Ovary (tissue), 3 donors: ENCODE data around the gene TNRC6C.

ENCODE experiments used
- CTCF ChIP-seq, 3 donors: fragments of 450-650 bp in 2 of 3; fragments of 200-600 bp in 1 of 3; IDR thresholded peaks; one replicate each; pipeline versions ENCODE4 v1.5.1 to v1.8.0; 2016 to 2022; ENCODE audit warnings: antibody characterized with exemption in 3 of 3, mild to moderate bottlenecking in 1 of 3
- EP300 ChIP-seq: sonication (generic); formaldehyde crosslinking; IDR thresholded peaks from one replicate; pipeline ENCODE4 v1.6.1; 2017; ENCODE audit warnings: antibody characterized with exemption
- POLR2A ChIP-seq: fragments of 450-650 bp; IDR thresholded peaks from one replicate; pipeline ENCODE4 v1.6.1; 2017; ENCODE audit warnings: antibody characterized with exemption, mild to moderate bottlenecking, moderate library complexity
- donor health status: DM: no; HTN: no; CAD: no.

GRCh38 chr17:78141437-78142118 lies 183.1 kb downstream of the TNRC6C start:
- TF ChIP-seq CTCF (IDR thresholded peaks at IDR 0.05) (no peak), POLR2A (no peak), EP300 (no peak)
